ENCODE data around the gene COBL.

COBL gene

DNA sequence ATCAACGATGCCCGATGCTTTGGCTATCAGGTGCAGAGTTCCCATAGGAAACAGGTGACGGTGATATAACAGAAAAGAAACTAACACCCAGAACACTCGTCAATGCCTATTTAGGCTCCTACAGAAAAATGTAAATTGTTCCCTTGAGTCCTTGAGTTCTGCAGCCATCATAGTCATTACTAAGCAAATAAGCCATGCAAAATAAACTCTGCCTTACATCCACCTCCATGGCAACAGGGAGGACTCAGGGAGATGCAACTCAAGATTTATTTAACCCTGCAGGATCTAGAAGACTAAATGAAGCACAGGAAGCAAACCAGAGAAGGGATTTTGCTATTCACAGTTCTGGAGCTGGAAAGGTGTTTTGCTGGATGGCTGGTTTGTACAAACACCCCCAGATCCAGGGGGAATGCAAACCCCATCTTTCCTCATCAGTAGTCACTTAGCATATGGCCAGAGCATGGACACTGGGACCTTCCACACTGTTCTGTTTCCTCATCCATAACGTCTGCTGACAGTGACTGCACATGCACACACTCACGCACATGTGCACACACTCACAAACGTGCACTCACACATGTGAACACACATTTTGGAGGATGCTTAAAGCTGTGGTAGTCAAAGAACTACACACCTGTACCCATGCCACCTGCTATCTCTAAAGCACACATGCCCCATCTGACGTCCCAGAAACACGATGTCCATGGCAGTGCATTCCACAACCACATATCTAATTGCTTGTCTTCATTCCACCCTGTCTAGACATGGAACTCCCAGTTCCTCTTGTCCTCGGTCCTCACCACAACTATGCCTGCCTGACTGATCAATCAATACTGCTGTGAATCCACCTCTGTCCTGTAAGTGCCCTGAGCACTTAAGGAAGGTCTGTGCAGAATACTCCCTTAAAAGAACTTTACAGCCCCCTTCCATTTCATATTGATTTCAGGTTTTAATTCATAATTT lies 178.2 kb downstream of the COBL start:
- DNase-seq: peak; percentile 36

DNA sequence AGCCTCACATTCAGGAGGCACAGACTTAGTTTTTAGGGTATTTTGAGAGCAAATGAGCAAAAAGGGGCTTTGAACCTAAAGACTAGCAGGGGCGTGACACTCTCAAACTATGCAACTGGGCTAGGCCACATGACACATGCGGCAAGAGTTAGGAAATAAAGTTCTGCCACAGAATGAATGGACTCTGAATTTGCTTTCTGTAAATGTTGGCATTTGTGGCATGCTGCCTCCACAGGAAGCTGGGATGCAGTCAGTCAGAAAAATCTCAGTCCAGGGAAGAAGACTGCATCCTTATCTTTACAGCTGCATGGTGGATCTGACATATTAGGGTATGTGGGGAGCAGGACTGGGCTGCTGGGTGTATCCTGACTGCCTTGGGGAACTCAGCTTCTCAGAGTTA lies 181.0 kb downstream of the COBL start:
- DNase-seq: no peak

DNA sequence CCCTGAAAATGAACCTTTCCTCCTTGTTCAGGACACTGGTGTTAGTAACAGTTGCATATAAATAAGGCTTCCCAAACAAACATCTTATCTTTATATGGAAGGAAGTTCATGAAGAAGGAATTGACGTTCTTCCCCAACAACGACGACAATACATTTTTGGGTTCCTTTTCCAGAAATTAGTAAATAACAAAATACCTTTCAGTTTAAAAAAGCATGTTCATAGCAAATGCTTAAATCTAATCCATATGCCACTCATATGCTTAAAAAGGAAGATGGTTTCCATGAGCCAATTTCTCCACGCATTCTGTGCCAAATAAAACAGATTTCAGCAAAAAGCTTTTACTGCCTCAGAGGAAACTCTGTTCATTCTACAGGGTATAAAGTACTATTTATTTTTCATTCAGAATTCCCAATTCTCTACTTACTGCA lies 182.6 kb downstream of the COBL start:
- DNase-seq: no peak

DNA sequence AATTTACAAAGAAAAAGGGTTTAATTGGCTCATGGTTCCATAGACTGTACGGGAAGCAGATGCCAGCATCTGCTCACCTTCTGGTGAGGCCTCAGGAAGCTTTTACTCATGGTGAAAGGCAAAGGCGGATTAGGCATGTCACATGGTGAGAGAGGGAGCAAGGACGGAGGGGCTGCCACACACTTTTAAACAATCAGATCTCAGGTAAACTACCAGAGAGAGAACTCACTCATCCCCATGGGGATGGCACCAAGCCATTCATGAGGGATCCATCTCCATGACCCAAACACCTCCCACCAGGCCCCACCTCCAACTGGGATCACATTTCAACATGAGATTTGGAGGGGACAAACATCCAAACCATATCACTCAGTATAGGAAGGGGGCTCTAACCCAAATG lies 183.9 kb downstream of the COBL start:
- no peak for DNase-seq

DNA sequence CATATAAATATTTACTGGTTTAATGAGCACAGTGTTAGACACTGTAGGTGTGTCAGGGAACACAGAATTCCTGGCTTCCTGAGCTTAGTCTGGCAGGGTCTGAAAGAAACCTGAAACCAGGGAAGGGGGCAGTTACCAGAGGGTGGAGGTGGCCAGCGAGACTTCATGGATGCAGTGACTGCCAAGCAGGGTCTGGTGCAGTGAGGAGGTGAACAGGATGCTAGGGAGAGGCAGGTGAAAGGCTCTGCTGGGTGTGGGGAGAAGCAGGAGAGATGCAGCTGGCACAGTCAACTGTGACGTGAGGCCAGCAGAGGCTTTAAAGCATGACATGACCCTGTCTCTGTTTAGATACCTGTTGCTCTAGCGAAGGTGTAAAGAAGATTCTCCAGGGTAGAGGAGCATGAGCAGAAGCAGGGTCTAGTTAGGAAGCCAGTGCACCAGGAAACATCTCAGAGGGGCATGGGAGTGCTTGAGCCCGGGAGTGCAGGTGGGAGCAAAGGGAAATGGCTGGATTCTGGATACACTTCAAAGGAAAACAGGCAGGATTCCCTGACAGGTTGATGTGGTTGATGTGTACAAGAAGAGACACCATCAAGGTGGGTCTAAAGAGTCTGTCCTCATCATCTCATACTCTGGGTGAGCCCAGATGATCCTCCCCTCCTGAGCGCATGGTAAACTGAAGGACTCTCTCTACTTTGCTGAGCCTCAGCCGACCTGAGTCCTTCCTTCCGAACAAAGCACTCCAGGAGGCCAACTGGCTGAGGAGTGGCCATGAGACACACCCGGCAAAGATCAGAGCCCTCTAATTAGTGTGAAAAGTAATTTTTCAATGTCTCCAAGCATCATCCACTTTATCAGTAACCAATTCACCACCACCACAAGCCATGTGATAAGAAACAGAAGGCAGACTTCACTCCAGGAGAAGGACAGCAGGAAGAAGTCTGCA lies 186.8 kb downstream of the COBL start:
- peak; percentile 42 for DNase-seq

DNA sequence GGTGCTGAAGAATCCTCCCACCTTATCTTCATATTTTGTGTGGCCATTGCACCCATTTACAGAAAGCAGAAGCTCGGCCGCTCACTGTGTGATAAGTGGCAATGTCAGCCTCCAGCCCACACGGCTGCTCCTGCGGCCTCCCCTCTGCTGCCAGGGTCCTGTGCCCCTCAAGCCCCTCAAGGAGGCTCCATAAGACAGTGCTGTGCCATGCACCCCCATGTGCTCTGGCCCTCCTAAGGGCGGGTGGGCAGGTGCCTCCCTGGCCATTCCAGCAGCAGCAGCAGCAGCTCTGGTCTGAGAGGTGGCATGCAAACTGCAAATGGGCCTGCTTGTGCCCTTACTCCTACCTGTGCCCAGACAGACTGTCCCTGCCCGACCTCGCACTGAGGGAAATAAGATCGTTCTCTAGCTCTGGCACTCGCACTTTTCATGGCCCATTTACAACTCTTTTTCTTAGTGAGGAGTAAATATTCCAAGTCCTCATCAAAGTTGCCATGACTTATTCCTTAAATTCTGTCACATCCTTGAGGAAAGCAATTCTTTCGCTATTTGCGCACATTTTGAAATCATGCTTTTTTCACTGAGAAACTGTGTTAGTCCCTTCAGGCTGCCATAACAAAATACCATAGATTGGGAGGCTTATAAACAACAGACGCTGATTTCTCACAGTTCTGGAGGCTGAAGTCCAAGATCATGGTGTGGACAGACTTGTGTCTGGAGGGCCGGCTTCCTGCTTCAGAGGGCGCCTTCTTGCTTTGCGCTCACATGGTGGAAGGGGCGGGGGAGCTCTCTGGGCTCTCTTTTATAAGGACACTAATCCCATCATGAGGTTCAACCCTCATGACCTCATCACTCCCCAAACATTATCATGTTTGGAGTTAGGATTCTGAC lies 187.8 kb downstream of the COBL start:
- no peak for DNase-seq

DNA sequence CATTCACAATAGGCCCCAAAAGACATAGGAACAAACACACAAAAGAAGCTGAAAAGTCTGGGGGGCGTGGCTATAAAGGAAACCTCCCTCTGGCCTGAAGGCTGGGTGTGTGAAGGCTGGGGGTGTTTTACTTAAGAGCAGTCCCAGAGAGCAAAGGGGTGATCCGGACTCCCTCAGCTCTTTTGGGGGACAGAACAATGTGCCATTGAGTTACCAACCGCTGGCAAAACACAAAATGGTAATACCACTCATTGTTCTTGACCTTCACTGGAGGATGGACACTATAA lies 189.0 kb downstream of the COBL start:
- DNase-seq: no peak

DNA sequence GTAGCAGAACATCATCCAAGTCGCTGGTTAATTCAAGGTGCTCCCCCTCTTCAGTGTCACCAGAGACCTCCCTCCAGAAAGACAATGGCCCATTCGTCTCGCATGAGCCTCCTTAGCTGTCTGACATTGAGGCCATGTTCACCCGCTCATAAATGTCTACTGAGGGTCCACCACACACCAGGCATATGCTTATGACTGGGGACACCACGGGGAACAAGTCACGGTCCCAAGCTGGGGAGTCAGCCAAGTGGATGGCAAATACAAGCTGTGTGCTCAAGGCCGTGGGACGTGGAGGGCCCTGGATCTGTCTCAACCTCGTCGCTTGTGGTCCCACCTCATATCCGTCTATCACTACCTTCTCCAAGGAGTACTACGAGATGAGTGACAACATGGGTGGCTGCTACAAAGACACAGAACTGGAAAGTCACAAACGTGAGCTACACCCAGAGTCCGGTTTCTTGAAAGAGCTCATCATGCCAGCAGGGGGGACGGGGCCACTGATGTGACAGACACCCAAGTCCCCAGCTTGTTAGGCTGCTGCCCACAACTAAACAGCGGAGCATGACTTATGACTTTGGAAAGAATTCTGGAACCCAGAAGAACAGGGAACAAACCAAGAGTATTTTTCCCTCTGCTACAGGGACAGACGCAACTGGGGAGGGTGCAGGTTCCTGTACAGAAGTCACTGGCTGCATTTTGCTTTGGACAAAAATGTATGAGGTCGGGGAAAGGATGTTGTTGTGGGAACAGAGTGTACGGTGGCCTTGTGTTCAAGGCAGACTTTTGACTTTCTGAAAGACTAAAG lies 189.6 kb downstream of the COBL start:
- DNase-seq: no peak

DNA sequence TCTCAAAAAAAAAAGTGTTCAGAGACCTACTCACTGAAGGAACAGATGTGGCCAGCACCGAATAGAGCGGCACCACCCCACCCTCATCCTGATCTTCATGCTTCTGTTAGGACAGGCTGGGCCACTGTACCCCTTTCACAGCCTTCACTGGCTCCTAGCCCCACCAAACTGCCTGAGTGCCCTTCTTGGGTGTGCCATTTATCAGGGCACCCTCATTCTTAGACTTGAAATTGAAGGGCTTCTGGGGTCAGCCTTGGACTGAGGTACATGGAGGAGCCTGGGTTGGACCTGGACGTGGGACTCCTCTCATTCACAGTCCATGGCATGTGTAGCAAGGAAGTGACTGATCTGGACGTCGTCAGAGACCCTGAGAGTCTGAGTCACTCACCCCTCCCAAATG lies 190.3 kb downstream of the COBL start:
- no peak for DNase-seq

DNA sequence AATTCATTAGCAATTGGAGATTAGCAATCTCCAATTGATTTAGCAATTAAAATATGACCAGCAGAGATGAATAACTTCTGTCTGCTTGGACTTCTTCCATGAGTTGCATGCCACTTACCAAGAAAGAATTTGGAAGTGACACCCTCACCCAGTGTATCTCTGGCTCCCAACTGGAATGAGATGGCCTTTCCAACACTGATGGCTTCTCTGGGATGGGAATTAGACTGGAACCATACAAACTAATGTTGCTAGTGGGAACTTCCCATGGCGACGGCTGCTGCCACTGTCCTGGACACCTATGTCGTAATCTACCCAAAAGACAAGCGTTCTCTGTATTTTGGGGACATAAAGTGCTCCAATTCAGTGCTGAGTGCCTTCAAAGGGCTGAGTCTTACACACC lies 192.3 kb downstream of the COBL start:
- DNase-seq: no peak

DNA sequence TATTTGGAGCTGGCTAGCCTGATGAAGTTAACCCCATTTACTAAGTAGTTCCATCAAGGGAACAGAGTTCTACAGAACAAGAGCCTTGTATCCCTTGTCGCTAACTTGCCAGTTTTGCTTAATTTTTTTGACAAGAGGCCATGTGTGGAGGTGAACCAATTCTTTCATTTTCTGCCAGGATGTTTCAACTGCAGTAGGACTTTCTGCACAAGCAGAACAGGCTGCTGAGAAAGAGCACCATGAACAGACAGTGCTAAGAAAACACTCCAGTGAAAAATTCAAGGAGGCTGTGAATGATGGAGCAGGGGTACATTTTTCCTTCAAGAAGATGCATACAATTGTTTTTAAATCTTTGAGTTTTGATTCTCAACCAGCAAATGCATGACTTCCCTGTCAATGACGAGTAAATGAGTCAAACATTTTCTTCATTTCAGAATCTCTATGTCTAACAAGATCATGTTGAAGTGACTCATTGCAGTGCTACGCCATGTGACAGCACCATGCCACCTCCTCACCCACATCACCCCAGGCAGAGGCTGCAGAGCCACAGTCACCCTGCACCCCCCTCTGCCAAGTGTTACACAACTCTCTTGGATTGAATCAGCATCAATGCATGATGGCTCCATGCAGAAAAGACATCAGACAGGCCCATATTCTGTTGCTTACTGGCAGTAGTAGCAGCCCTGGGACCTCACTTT lies 193.1 kb downstream of the COBL start:
- no peak for DNase-seq

DNA sequence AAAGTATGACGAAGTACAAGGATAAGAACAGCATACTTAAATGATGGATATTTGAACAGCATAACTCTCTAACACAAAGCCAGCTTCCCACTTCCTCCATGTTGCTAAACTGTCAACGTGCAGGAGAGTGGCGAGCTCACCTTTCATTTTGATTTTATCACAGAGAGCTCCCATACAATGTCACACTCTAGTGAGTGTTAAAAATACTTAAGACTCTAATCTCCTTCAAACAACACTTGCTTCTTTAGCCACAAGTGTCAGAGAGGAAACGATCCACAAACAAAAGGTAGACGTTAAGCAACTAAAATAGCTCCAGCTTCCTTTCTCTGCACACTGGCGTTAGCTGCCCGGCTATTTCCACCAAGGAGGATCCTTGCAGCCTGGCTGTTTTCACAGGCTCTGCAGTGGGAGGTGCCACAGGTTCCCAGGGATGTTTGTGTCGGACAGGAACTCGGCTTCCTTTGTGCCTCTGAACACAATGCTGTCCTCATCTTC lies 194.6 kb downstream of the COBL start:
- DNase-seq: peak; percentile 70

DNA sequence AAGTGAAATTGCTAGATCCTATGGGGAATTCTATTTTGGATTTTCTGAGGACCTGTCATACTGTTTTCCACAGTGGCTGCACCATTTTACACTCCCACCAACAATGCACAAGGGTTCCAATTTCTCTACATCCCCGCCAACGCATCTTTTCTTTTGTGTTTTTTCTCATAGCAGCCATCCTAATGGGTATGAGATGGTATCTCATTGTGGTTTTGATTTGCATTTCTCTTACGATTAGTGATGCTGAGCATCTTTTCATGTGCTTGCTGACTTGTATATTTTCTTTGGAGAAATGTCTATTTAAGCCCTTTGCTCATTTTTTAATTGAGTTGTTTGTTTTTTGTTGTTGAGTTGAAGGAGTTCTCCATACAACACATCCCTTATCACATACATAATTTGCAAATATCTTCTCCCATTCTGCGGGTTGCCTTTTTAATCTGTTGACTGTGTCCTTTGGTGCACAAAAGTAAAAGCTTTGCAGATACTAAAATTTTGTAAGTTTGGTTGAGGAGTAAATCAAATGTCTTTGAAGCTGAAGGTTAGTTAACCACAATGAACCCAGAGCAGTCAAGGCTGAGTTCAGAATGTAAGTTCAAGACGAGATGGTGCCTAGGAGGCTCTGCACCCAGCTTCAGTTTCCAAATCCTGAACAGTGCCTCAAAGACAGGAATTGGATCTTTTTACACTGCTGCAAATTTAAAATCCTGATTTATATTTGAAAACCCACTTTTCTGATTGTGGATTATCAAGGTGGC lies 195.4 kb downstream of the COBL start:
- DNase-seq: no peak

DNA sequence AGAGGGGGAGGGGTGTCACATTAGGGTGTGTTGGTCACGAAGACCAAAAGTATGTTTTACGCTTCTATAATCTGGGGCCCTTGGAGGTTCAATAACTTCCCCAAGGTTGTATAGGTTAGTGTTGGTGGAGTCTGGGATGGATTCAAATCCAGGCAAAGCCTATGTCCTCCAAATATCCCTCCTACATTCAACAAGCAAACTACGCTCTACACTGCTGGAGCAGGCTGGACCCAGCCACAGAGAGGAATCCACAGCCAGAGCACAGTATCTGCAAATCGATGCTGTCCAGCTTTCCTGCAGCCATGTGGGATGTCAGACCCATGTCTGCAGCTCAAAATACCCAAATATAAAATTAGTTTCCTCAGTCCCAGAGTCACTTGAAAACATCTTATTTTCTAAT lies 198.0 kb downstream of the COBL start:
- no peak for DNase-seq

DNA sequence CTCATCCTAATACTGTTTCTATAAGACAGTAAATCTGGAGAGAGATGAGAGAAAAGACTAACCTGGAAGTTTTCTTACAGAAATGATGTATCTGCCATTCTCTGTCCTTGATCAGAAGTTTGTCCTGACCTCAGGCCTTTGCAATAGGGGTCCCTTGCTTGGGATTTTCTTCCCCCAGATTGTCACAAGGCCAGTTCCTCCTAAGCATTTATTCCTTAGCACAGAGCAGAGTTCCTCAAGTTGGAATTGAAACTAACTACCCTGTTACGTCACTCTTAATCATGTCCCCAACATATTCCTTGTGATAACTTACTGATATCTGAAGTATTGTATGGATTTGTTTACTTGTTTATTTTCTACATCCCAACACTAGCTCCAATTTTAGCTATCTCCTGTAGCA lies 202.1 kb downstream of the COBL start:
- DNase-seq: no peak

DNA sequence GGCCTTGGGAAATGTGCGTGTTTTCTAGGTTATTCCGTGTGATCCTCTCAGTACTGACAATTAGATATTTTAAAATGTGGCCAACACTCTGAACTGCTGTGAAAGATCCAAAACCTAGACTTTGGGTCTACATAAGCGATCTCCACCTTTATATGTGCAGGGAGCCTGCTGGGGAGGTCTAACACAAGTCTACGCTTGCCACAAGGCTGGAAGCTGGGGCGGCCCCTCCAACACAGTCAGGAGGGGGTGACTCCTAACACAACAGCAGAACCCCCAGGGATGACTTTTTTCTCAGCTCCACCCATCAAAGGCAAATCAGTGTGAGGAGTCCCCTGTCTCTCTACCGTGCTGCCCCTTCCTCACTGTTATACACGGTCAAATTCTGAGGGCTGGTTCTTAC lies 202.6 kb downstream of the COBL start:
- no peak for DNase-seq

DNA sequence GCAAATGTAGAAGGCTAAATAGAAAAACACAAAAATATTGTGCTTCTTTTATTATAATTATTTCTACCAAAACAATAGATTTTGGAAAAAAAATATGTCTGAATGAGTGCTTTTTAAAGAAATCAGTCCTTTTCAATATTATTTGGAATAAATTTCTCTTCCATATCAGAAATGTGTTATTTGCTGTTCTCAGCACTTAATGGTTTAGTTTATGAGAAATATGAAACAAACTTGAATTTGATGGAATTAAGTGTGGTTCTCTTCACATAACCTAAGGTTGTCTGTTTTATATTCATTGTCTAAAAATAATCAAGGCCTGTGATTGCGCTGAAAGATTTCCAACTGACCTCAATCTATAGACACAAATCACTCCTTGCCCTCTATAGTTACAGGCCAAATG lies 203.0 kb downstream of the COBL start:
- DNase-seq: no peak

DNA sequence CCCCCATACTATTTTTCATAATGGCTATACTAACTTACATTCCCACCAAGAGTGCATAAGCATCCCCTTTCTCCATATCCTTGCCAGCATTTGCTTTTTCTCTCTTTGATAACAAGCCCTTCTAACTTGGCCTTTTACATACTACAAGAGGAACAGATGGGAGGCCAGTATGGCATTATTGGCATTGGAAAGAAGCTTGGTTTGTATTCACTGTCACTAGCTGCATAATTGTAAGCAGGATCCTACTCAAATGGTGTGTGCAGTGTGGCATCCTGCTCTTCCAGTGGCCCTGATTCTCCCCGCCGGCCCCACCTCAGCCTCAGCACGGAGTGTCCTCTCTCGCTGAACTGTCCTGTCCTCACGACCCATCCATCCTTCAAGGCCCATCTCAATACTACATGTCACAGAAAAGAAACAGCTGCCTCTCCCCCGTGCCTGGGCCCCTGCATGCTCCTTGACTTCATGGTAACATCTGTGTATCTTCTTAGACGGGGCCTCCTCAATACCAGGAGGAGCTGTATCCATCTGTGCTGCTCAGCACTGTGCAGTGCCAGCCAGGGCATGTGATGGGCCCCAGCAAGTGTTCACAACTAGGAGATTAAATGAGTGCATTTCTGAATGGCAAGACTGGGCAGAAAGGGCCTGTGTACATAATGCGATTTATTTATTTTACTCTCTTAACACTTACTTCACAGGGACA lies 205.2 kb downstream of the COBL start:
- no peak for DNase-seq

DNA sequence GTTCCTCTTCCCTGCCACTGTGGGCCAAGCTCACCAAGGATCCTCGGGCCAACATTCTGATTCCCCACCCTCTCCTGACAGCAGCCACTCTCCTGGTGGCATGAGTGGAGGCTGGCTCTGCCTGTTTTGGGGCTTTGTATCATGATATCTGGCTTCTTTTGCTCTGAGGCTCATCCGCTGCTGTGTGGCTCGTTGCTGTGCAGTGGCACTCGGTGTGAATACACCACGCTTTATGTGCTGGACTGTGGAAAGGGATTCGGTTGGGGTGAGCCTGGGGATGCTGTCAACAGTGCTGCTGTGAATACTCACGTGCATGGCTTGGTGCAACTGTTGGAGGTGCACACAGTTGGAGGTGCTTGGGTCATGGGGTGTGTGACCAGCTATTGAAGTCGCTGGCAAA lies 208.5 kb downstream of the COBL start:
- no peak for DNase-seq

DNA sequence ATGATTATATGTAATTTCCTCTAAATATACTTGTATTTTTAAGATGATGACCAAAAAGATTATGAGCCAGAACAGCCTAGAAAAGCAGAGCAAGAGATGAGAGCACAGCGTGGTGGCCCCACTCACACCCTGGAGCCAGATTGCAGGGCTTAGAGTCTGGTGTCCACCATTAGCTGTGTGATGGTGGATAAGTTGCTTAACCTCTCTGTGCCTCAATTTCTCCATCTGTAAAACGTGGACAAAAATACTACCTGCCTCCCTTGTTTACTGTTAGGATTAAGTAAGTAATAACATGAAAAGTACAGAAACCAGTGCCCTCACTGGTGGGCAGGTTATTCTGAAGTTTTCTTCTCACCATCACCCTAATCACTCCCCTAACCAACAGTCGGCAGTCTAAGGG lies 212.3 kb downstream of the COBL start:
- DNase-seq: no peak
